Fibroblast of mammary gland (primary cell): ENCODE data around the gene NEU4.

Experiments used
- DNase-seq: peaks from one replicate; pipeline ENCODE4 v3.0.0-alpha.2; 2010; ENCODE audit warnings: low read depth
- H3K4me3 ChIP-seq: 2 replicates; pipeline ENCODE4 v1.5.1; 2011; ENCODE audit warnings: low read depth, mild to moderate bottlenecking, low read length, moderate library complexity; ENCODE audit not compliant: control insufficient read depth
- TF ChIP-seq, protein P1 (sequence below): conservative IDR thresholded peaks from 2 replicates; pipeline ENCODE4 v1.5.1; 2011; ENCODE audit warnings: low read depth, low read length, inconsistent platforms; ENCODE audit not compliant: control insufficient read depth, insufficient read depth

Gene NEU4

DNA sequence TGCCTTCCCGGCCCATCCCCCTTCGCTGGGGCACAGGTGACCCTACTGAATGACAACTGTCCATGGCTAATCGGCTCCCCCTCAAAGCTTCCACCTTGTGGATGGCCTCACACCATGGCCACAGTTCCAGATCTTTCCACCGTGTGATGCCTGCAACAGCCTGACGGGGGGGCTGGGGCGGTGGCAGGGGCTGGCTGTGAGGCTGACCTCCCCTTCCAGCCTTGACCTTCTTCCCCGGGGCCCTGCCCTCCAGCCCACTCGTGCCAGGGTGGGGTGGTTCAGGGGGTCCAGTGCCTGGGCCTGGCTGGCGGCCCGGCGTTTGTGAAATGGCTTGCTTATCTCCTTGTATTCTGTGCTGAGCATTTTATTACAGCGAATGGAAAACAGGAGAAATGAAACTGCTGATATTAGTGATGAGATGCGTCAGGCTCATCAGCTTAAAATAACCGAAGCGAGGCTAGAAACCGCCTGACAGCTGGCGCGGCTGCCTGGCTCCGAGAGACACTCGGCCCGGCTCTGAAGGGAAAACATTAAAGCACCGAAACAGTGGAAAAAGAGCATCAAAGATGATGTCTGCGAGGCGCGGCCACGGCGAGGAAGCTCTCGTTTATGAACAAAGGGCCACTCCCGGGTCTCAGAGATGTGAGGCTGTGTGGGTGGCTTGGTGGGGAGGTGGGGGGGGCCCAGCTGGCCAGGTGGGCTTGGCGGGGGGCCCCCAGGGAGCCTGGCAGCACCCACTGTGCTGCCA, 50.6 kb downstream of the NEU4 start:
- peak; percentile 32 for DNase-seq
- H3K4me3 ChIP-seq = no peak overlapping the region

DNA sequence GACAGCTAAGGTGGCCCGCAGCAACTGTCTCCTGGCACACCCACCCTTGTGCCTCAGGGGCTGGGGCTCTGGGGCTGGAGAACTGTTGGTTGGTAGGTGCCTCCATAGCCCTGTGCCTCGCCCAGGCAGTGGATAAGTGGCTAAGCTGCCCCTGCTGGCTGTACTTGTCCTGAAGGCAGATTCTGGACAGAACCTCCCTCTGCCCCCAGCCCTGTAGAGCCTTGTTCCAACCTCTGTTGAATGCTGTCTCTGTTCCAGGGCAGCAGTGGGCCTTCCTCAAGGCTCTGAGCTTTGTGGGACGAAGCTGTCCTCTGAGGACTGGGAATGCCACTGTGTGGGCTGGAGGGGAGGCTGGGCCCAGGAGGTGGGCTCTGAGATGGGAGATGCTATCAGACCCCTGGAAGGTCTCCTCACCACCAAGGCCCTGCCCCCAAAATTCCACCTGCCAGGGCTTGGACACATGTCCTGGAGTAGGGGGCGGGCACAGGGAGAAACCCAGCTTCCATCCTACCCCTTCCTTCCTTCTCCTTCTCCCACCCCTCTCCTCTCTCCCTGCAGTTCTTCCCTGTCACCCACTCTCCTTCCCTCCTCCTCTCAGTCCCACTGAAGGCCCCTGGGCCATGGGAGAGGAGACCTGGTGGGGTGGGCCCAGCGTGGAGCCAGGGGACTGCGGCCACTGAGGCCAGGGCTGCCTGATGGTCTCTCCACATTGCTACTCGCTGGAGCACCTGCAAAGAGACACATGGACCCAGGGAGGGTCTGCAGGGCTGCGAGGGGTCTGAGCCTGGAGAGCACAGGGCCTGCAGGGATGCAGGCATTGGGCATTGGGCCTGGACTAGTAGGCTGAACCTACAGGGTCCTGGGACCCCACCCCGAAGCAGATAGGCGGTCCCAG, 51.4 kb downstream of the NEU4 start:
- TF ChIP-seq, protein P1, sequence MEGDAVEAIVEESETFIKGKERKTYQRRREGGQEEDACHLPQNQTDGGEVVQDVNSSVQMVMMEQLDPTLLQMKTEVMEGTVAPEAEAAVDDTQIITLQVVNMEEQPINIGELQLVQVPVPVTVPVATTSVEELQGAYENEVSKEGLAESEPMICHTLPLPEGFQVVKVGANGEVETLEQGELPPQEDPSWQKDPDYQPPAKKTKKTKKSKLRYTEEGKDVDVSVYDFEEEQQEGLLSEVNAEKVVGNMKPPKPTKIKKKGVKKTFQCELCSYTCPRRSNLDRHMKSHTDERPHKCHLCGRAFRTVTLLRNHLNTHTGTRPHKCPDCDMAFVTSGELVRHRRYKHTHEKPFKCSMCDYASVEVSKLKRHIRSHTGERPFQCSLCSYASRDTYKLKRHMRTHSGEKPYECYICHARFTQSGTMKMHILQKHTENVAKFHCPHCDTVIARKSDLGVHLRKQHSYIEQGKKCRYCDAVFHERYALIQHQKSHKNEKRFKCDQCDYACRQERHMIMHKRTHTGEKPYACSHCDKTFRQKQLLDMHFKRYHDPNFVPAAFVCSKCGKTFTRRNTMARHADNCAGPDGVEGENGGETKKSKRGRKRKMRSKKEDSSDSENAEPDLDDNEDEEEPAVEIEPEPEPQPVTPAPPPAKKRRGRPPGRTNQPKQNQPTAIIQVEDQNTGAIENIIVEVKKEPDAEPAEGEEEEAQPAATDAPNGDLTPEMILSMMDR = no peak
- no peak for DNase-seq
- no peak overlapping the region for H3K4me3 ChIP-seq

More for the DNA sequence above, 50.6 kb downstream of the NEU4 start:
- TF ChIP-seq, protein P1 = peak; percentile 10

DNA sequence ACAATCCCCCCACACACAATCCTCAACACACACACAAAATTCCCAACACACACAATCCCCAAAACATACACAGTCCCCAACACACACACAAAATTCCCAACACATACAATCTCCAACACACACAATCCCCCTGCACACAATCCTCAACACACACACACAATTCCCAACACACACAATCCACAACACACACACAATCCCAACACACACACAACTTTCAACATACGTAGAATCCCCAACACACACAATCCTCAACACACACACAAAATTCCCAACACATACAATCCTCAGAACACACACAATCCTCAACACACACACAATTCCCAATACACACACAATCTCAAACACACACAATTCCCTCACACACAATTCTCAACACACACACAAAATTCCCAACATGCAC, 52.3 kb downstream of the NEU4 start:
- H3K4me3 ChIP-seq = no peak overlapping the region
- TF ChIP-seq, protein P1 = no peak
- no peak for DNase-seq

DNA sequence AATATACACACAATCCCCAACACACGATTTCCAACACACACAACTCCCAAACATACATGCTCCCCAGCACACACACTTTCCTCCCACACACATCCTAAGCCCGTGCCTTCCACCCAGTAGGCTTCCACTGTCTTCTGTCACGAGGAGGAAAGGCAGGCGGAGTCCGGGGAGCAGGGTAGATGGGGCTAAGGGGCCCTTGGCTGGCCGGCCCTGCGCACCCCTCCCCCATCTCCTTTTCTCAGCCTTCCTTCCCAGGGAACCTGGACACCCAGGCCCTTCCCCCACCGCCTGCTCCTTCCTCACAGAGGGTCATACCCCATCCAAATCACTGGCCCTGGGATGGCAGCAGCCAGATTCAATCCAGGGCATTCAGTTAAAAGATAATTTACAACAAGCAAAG, 53.1 kb downstream of the NEU4 start:
- TF ChIP-seq, protein P1 = no peak
- no peak overlapping the region for H3K4me3 ChIP-seq

DNA sequence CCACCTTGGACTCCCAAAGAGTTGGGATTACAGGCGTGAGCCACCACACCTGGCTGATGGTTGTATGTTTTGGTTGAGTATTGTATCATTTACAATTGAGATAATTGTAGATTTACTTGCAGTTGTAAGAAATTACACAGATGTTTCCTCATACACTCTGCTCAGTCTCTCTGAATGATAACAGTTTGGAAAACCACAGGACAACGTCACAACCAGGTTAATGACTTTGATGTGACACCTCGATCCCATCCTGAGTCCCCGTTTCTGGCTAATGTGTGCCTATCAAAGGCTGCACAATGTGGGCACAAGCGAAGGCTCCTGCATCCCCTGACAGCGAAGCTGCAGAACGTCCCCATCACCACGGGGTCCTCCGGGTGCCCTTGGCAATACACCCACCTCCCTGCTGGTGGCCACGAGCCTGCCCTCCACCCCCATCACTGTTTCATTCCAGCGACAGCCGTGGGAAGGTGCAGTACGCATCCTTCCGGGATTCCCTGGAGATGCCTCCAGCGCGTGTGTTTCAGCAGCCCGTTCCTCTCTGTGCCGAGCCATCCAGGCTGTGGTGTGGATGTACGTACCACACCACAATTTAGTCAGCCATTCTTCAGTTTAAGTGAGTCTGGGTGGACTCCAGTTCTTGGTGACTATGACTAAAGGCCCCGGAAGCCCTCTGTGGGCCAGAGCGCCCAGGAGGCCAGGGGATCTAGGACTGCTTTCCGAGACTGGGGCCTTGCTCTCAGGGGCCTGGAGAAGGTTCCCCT, 54.0 kb downstream of the NEU4 start:
- TF ChIP-seq, protein P1 = no peak
- no peak overlapping the region for H3K4me3 ChIP-seq
- DNase-seq = no peak

More for the DNA sequence above, 53.1 kb downstream of the NEU4 start:
- no peak for DNase-seq

DNA sequence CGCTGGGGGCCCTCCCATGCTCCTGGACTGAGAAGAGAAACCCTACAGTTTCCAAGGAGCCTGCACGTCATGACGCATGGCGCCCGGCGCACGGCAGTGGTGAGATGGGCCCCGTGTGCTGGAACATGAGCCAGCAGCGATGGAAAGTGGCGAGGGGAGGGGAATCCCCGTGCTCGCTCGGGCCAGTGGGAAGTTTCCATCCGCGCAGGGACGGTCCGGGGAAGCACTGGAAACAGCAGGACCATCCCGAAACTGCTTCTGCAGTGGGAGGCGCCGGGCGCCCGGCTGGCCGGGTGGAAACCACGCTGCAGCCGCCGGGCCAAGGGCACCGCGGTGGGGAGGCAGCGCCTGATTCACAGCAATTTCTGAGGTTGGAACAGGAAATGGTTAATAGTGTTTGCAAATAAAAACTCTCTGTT, 54.6 kb downstream of the NEU4 start:
- TF ChIP-seq, protein P1 = no peak
- H3K4me3 ChIP-seq = no peak overlapping the region
- peak; percentile 26 for DNase-seq
